ENCODE measurements around the gene VAT1L.

The VAT1L gene, protein sequence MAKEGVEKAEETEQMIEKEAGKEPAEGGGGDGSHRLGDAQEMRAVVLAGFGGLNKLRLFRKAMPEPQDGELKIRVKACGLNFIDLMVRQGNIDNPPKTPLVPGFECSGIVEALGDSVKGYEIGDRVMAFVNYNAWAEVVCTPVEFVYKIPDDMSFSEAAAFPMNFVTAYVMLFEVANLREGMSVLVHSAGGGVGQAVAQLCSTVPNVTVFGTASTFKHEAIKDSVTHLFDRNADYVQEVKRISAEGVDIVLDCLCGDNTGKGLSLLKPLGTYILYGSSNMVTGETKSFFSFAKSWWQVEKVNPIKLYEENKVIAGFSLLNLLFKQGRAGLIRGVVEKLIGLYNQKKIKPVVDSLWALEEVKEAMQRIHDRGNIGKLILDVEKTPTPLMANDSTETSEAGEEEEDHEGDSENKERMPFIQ

DNA sequence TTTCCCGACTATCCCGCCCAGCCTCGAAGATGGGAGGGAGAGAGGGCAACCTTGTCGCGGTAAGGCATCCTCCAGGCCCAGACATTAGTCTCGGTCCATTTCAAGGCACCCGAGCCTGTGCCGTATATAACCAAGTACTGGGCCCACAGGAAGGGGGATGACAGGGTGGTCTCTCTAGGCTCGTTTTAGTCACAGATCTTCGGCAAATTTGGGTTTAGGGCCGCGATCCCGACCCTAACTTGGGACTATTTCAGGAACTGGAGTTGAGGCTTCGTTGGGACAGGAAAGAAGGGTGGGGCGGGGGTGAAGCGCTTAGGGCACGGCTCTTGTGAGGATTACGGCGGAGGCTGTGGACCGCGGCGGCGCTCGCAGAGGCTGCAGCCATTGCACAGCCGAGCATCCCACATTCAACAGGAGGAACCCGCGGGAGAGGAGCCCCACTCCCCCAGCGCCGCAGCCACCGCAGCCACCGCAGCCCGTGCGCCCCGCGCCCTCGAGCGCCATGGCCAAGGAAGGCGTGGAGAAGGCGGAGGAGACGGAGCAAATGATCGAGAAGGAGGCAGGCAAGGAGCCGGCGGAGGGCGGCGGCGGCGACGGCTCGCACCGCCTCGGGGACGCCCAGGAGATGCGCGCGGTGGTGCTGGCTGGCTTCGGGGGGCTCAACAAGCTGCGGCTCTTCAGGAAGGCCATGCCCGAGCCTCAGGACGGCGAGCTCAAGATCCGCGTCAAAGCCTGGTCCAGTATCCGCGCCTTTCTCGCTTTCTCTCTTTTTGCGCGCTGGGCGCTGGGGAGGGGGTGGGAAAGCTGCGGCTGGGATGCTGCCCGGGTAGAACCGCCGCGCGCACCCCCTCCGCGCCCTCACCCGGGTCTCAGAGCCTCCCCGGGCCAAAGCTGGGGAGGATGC lies at the start of gene VAT1L:
Gene VAT1L, plus strand, starts transcription at position 384 of the 904 bp plus-strand sequence. Its CDS starts 119 bp downstream, at position 503.
- DNase-seq = peak; percentile 4 to 30

DNA sequence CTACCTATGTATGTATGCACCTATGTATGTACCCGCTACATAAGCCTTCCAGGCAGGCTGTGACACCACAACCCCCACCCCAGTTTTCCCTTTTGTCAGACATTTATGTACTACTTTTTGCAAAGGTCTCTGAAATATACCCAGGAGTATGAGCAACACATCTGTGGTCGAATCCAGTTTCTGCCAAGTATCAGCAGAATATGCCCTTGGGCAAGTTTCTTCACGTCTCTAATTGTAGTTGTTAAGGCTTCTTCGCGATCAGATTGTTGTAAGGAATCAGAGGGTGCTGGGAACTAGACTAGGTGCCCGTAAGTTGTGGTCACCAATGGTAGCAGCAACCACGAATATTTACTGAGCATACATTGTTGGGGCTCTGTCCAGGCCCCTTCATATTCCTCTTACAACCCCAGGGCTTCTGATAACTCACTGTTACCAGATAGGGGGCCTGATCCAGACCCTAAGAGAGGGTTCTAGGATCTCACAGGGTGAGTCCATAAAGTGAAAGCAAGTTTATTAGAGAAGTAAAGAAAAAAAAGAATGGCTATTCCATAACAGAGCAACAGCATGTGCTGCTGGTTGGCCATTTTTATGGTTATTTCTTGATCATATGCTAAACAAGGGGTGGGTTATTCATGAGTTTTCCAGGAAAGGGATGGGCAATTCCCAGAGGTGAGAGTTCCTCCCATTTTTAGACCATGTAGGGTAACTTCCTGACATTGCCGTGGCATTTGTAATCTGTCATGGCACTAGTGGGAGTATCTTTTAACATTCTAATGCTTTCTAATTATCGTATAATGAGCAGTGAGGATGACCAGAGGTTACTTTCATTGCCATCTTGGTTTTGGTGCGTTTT lies 49.4 kb upstream of the VAT1L start:
- no peak for DNase-seq

DNA sequence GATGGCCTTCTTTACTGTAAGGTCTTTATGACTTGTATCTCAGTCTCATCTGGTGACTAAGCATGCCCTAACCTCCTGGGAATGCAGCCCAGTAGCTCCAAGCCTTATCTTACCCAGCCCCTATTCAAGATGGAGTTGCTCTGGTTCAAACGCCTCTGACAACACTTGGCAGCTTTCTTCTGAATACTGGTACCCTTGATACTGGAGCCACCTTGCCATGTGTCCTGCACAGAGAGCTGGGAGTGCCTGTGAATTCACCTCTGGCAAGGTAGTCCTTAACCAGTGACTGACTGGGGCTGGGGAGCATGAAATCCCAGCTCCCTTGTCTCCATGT lies 48.8 kb upstream of the VAT1L start:
- DNase-seq = no peak

DNA sequence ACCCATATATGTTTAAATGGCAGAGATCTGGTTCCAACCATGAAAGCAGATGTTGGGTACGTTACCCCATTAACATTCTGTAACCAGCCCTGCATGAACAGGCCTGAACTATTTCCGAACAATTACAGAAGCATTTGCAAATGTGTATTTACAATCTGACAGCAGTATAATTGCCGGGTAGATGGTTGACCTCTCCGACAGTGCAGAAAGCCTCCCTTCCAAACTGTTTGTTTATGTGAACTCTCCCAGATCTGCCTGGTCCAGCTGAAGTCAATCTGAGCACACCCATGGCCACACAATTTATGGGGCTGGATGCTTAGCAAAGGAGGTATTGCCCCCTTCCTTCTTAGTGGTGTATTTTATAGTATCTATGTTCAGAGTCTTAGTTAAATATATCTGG lies 44.2 kb upstream of the VAT1L start:
- no peak for DNase-seq

DNA sequence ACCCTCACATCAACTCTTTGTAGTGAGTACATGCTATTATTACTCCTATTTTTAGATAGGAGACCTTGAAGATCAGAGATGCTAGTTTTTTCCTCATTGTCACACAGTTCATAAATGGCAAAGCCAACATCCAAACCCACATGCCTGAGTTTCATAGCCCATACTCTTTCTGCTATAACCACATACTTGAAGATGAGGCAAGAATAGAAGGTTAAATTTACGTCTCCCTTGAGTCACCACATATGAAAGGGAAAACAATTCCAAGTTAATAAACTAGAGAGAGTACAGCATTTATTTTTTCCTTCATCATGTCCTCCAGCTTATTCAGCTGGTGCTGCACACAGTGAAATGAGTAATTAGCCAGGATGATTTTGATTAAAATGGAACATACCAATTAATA lies 42.4 kb upstream of the VAT1L start:
- DNase-seq = no peak

DNA sequence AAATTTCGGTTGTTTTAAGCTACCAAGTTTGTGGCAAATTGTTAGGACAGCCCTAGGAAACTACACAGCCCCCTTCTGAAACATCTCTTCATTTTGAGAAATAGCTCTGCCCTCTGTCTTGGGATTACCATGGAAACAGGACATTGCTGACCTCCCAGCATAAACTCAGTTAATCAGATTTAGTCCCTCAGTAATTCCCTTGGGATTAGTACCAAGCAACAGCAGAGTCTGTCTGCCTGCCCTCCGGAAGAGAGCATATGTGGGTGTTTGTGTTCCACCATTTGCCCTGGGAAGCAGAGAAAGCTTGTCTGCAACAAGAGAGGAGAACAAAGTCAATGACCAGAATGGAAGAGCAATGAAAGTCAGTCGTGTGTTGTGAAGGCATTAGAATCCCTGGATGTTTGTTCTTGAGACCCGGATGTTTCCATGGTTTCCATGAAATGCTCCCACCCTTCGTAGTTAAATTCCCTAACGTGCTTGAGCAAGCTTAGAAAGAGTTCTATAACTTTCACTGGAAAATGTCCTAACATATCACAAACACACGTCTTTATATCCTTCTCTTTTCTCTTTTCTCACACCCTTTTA lies 39.9 kb upstream of the VAT1L start:
- DNase-seq = no peak

DNA sequence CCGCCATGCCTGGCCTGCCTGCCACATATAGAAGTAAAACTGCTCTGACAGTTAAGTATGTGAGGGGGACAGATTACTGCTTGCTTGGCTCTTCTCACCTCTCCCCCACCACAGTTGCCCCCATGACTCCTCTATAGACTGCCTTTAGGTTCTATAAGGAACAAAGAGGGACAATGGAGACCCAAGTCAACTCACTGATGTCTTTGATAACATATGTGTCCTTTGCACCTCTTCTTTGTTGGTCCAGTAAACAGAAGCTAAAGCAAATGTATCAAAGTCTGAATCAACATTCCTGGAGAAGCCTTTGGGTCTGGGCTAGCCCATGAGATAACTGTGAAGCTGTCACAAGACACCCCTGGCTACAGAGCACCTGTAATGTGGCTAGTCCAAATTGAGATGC lies 38.9 kb upstream of the VAT1L start:
- DNase-seq = no peak

DNA sequence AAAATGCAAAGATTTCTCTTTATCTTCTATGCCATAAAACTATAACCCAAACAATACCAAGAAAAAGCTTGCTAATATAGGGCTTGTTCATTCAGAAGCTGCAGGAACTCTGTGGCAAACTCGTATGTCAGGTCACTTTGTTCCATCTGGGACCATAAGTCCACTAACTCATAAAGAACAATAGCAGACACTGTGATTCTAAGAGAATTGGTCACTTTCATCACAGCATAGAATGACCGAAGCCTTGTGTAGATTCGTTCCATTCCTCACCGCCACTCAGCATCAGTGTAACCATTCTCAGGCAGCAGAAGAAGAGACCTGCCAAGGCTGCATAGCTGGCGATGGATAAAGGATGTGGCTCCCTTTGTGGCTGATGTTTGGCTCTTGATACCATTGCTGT lies 30.3 kb upstream of the VAT1L start:
- DNase-seq = no peak

DNA sequence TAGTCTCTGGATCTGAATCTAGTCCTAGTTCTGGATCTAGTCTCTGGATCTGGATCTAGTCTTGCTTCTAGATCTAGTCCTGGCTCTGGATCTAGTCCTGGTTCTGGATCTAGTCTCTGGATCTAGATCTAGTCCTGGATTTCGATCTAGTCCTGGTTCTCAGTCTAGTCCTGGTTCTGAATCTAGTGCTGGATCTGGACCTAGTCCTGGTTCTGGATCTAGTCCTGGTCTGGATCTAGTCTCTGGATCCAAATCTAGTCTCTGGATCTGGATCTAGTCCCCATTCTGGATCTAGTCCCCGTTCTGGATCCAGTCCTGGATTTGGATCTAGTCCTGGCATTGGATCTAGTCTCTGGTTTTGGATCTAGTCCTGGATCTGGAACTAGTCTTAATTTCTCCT lies 29.9 kb upstream of the VAT1L start:
- no peak for DNase-seq

DNA sequence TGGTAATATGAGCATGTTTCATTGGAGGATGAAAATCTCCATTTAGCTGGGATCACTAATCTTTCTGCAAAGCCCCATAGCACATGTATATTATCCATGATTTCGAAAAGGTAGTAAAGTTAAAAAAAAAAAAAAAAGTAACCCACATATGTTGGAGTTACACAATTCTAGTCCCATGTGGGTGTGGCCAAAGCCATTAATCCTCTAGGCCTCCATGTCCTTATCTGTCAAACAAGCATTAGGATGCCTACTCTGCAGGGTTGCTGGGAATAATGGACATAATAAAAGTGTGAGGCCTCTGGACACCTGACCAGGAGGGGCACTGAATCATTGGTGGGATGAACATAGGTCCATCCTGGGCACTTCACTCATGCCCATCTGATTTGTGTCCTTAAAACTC lies 29.2 kb upstream of the VAT1L start:
- no peak for DNase-seq

DNA sequence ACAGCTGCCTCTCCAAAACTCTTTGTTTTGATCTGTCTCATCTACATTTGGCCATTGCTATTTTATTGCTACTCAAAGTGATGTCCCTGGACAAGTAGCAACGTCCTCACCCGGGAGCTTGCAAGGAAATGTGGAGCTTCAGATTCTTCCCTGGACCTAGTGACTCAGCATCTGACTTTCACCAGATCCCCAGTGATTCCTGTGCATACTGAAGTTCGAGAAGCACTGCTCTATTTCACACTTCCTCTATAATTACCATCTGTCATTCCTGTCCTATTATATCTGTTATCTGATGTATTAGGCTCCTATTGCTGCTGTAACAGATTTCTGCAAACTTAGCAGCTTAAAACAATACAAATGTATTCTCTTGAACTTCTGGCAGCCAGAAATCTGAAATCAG lies 28.5 kb upstream of the VAT1L start:
- no peak for DNase-seq

DNA sequence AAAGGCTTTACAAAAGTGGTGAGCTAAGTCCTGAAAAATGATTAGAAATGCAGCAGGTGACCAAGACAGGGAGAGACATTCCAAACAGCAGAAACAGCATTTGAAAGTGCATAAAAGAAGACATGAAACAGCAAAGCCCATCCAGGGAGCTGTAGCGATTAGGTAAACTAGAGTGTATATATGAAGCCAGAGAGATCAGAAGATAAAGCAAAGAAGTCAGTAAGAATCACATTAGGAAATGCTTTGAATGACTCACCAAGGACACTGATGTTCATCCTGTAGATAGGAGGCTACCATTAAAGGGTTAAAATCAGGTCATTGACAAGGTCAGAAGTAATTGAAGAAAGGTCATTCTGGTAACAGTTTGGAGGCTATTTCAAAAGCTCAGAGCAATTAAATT lies 27.6 kb upstream of the VAT1L start:
- no peak for DNase-seq

DNA sequence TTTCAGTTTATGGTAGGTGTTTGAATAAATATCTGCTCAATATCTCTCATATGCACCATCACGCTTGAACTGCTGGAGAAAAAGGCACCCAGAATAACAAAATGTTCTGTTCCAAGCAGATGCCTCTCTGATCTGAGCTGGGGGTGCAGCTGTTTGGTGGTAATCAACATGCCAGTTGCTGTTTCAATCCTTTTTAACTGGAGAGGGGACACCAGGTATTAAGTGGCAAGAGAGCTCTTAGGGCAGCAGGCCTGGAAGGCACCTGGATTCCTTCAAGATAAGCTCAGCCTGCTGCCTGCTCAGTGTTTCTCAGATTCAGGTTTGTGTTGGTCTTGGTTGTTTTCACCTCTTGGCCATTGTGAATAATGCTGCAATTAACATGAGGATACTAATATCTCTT lies 27.2 kb upstream of the VAT1L start:
- no peak for DNase-seq

DNA sequence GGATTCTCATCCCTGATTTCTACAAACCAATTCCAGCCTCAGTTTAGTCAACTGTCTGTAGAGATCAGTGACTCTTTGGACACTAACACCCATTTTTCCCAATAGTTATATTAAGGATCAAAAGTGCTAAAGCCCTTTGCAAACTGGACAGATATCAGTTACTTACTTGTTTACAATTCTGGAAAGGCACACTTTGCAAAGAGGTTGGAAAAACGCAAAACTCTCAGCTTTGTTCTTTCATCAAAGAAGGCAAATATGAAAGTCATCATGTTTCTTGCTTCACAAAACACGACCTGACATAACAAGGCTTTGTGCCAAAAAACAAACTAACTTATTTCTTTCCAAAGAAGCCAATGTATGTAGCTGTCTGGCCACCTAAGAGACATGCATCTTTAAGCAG lies 26.1 kb upstream of the VAT1L start:
- no peak for DNase-seq

DNA sequence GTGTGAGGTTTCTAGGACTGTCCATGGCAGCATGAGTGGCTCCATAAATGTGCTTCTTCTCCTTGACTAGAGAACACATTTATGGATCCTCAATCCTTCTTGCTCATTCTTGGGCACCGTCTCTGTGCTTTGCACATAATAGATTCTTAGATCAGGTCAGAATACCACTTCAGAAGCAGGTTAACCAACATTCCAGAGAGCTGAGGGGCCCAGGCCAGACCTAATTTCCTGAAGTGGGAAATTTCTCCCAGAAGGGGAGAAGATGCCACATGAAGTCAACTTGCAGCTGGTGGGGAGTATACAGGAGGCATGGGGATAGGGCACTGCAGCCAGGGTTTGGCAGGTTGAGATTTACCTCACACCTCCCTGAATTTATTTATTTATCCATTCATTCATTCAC lies 24.4 kb upstream of the VAT1L start:
- DNase-seq = no peak

DNA sequence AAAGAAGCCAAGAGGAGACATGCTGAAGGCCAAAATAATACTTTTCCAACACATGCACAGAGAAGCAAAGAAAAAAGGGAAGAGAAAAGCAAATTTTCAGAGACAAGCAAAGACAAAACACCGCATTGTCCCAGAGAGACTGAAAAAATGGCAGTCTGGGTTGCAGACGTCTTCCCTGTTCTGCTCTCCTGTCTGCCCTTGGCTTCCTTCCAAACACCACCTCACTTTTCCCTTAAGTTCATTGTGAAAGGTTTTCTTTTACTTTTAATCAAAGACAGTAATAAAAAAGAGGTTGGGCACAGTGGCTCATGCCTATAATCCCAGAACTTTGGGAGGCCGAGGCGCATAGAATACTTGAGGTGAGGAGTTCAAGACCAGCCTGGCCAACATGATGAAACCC lies 21.2 kb upstream of the VAT1L start:
- no peak for DNase-seq

DNA sequence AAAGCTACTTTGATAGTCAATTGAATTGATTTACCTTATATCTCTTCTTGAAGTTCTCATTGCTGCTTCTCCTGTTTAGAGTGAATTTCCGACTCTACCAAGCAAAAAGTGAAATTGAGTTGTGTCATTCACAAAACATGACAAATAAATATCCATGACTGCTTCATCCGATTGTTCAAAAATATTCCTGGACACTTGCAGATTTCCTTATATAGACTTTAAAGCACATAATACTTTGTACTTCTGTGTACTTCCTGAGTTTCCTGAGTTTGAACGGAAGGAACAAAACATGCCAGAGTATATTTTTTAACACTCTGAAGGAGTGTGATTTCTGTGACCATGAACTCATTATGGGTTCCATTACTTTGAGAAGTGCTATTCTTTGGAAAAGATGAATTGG lies 20.5 kb upstream of the VAT1L start:
- no peak for DNase-seq

DNA sequence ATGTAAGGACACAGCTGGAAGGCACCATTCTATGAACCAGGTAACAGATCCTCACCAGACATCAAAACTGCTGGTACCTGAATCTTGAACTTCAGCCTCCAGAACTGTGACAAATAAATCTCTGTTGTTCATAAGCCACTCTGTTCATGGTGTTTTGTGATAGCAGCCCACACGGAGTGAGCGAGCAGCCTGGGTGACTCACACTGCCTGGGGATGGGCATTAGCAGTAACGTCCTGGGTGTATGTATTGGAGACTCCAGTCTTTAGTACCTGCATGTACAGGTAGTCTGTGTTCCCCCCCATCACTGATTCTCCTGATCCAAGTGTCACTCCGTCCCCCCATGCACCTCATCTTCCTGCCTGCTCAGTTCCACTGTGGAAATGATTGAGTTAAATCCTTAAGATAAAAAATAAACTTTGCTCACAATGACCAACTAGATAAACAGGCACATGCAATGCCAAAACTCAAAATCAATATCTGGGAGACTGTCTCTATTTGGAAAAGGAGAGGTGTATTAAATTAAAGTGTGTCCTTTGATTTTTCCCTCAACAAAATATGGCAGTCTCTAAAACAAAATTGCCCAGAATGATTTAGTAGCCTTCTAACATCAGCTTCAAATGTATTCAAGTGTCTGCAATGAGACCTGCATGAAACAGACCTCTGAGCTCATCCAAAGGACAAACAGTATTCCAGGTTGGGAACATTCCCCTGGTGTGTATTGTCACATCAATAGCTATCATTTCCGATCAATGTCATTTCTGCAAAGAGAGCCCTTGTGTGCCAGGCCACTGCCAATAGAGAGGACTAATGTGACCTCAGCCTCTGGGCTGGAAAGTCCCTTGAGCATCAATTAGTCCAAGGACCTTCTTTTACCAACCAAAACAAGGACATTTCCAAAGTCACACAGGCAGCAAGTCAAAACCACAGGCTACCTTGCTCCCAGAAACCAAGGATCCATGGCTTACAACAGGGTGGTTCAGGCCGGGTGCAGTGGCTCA lies 12.2 kb upstream of the VAT1L start:
- no peak for DNase-seq

DNA sequence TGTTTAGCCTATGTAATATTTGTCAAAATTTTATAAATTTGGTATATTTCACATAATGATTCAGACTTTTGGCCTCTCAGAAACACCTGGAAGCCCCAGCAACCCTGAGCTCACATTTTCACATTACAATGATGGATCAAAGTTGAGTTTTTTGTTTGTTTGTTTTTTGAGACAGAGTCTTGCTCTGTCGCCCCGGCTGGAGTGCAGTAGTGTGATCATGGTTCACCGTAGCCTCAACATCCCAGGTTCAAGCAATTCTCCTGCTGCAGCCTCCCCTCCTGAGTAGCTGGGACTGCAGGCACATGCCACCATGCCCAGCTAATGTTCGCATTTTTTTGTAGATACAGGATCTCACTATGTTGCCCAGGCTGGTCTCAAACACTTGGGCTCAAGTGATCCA lies 10.6 kb upstream of the VAT1L start:
- DNase-seq = no peak

DNA sequence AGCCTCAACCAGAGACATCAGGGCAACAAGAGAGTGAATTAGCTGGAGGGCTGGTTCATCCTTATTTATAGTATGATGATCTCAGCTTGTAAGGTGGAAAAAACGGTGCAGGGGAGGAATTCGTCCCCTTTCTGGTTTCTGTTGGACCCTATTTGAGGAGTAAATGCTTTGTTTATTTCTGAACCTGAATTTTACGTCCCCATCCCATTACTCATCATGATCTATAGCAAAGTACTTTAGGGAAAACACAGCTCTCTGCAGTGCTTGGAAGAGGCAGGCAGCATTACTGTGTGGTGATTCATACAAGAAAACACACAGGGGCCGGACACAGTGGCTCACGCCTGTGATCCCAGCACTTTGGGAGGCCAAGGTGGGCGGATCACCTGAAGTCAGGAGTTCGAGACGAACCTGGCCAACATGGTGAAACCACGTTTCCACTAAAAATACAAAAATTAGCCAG lies 8.0 kb upstream of the VAT1L start:
- DNase-seq = no peak

DNA sequence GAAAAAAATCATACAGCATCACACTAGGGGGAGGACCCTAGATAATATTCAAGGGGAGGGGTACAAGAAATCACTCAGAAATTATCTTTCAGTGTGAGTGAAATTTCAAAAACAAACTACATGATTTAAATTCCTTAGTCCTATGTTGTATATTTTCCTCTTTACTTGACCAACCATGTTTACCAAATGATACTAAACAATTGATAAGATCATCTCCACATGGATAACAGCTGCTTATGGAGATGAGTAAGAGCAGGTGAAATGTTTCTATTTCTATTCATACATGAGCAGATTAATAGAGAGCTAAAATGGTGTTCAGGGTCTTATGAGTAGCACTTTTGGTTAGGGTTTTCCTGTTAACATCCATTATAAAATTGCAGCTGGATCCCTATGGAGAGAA lies 7.3 kb upstream of the VAT1L start:
- no peak for DNase-seq

DNA sequence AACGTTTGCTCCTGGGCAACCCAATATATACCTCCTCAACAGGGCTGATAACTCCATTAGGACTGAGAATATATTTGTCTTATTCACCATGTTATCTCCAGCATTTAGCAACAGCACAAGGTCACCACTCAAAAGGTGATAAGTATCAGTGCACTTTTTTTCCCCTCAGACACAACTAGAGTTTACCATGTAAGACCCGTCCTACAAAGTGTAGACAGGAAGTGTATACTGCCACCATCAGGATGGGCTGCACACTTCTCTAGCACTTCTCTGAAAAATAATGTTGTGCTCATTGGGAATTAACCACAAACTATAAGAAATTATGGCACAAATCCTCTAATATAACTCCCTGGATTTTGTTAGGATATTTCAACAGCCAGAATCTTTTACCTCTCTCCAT lies 5.7 kb upstream of the VAT1L start:
- DNase-seq = no peak

Measured in NCI-H1930 (cell line).